ENCODE measurements around the gene TMEM259.

Gene TMEM259

DNA sequence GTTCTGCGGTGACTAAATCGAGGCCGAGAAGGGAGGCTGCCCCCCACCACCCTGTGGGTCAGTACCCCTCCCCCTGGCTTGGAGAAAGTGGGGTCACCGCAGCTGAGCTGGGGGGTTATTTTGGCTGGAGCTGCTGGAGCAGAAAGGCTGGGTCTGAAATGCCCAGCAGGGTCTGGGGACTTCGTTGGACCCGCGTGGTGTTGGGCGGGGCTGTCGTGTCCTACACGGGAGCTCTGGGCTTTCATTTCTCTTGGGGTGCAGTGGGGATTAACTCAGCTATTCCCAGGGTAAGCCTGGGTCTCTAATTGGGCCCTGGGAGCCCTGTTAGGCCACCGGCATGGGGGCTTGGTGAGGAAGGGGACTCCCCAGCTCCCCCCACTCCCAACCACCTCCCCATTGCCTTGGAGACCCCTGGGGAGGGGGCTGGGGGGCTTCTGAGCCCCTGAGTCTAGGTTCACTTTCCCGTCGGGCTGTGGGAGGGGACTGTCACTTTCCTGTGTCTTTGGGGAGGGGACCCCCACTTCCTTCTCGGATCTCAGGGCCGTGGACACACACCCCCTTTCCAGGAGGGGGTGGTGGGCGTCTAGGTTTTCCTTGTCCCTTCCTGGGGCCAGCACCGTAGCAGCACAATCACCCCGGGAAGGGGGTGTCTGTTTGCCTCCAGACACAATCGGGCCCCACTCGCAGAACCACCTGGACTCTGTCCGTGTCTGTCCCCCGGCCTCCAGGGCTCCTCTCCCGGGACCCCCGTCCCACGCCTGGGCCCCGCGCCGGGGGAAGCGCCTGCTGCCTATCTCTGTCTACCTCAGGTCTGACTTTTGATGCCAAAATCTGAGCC is 47.0 kb downstream of the TMEM259 start:
- no peak for TF ChIP-seq NFIC (IDR thresholded peaks at IDR 0.05)
- no peak for TF ChIP-seq EGR1 (IDR thresholded peaks at IDR 0.05)
- no peak for TF ChIP-seq EP300 (IDR thresholded peaks at IDR 0.05; ENCODE audit: borderline replicate concordance)
- no peak for TF ChIP-seq CREB1 (IDR thresholded peaks at IDR 0.05; ENCODE audit: low read depth)
- TF ChIP-seq TCF12 (IDR thresholded peaks at IDR 0.05; ENCODE audit: low read depth) = no peak
- TF ChIP-seq YY1 (IDR thresholded peaks at IDR 0.05; ENCODE audit: low read depth) = no peak
- TF ChIP-seq ZBTB7A (IDR thresholded peaks at IDR 0.05; ENCODE audit: low read depth) = peak; percentile 34; the same call in 1 of the 2 replicates
- no peak for TF ChIP-seq CEBPB (IDR thresholded peaks at IDR 0.05)

DNA sequence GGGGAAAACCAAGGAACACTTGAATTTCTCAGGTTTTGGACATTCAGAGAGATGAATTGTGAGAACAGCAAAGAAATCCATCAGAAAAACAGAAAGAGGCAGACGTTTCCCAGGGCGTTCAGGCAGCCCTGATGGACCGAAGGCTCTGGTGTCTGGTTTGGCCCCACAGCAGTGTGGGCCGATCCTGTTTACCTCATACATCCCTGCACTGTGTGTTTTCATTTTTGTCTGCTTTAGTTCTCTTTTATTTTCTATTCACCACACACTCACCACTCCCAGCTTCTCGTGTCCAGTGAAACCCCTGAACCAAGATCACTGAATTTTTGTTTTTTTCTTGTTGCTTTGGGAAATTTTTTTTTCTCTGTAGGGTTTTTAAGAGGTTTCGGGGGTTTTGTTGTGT is 48.6 kb downstream of the TMEM259 start:
- no peak for TF ChIP-seq RAD21 (IDR thresholded peaks at IDR 0.05; ENCODE audit: low read depth)
- TF ChIP-seq CREB1 (IDR thresholded peaks at IDR 0.05; ENCODE audit: low read depth) = no peak
- no peak for TF ChIP-seq FOXM1 (IDR thresholded peaks at IDR 0.05; ENCODE audit: borderline replicate concordance, low read depth)
- no peak for TF ChIP-seq TCF12 (IDR thresholded peaks at IDR 0.05; ENCODE audit: low read depth)
- TF ChIP-seq EGR1 (IDR thresholded peaks at IDR 0.05) = no peak
- TF ChIP-seq USF1 (IDR thresholded peaks at IDR 0.05) = no peak
- TF ChIP-seq TEAD4 (IDR thresholded peaks at IDR 0.05) = no peak
- TF ChIP-seq, protein P1, sequence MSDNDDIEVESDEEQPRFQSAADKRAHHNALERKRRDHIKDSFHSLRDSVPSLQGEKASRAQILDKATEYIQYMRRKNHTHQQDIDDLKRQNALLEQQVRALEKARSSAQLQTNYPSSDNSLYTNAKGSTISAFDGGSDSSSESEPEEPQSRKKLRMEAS (IDR thresholded peaks at IDR 0.05) = no peak
- no peak for TF ChIP-seq EP300 (IDR thresholded peaks at IDR 0.05; ENCODE audit: borderline replicate concordance)
- TF ChIP-seq REST (IDR thresholded peaks at IDR 0.05; ENCODE audit: low read depth) = no peak
- TF ChIP-seq YY1 (IDR thresholded peaks at IDR 0.05; ENCODE audit: low read depth) = no peak

GRCh38 chr19:971795-972194 is 49.1 kb downstream of the TMEM259 start:
- TF ChIP-seq TEAD4 (IDR thresholded peaks at IDR 0.05) = no peak
- TF ChIP-seq FOXM1 (IDR thresholded peaks at IDR 0.05; ENCODE audit: borderline replicate concordance, low read depth) = no peak
- TF ChIP-seq, protein P1 (IDR thresholded peaks at IDR 0.05) = no peak
- no peak for TF ChIP-seq EP300 (IDR thresholded peaks at IDR 0.05; ENCODE audit: borderline replicate concordance)
- TF ChIP-seq ZBTB7A (IDR thresholded peaks at IDR 0.05; ENCODE audit: low read depth) = no peak
- TF ChIP-seq NFIC (IDR thresholded peaks at IDR 0.05) = no peak
- no peak for TF ChIP-seq TAF1 (IDR thresholded peaks at IDR 0.05; ENCODE audit: low read depth)
- TF ChIP-seq REST (IDR thresholded peaks at IDR 0.05; ENCODE audit: low read depth) = no peak
- TF ChIP-seq USF1 (IDR thresholded peaks at IDR 0.05) = no peak
- TF ChIP-seq EGR1 (IDR thresholded peaks at IDR 0.05) = no peak
- no peak for TF ChIP-seq CEBPB (IDR thresholded peaks at IDR 0.05)

GRCh38 chr19:970695-971094 is 50.2 kb downstream of the TMEM259 start:
- TF ChIP-seq CEBPB (IDR thresholded peaks at IDR 0.05) (no peak), CREB1 (IDR thresholded peaks at IDR 0.05; ENCODE audit: low read depth) (no peak), USF1 (IDR thresholded peaks at IDR 0.05) (no peak), REST (IDR thresholded peaks at IDR 0.05; ENCODE audit: low read depth) (no peak), NFIC (IDR thresholded peaks at IDR 0.05) (no peak)
- TF ChIP-seq, protein P1 (IDR thresholded peaks at IDR 0.05) = no peak

Data from Ishikawa (cell line).